WTC11 (cell line): ENCODE results near the gene FSTL4.

Experiments
- CREB1 ChIP-seq: sonication (generic); formaldehyde crosslinking; IDR thresholded peaks from 2 replicates; pipeline ENCODE4 v1.8.0; 2023; ENCODE audit warnings: mild to moderate bottlenecking, missing genetic modification reagents
- FOXK1 ChIP-seq: sonication (generic); formaldehyde crosslinking; IDR thresholded peaks from 2 replicates; pipeline ENCODE4 v1.8.0; 2022; ENCODE audit warnings: mild to moderate bottlenecking, moderate library complexity, missing genetic modification reagents
- JAZF1 ChIP-seq: fragments of 250-450 bp; sonication (Bioruptor Pico); IDR thresholded peaks from 2 replicates; pipeline ENCODE4 v1.9.0; 2021; ENCODE audit warnings: moderate library complexity, mild to moderate bottlenecking, inconsistent platforms
- SP1 ChIP-seq: sonication (generic); formaldehyde crosslinking; conservative IDR thresholded peaks from 2 replicates; pipeline ENCODE4 v1.8.1; 2022; ENCODE audit warnings: missing genetic modification reagents
- ZBTB21 ChIP-seq: sonication (generic); formaldehyde crosslinking; IDR thresholded peaks from 2 replicates; pipeline ENCODE4 v1.8.1; 2023; ENCODE audit warnings: mild to moderate bottlenecking, missing genetic modification reagents, borderline replicate concordance
- TF ChIP-seq, protein P1 (sequence below): fragments of 200-600 bp; IDR thresholded peaks from 2 replicates; pipeline ENCODE4 v1.8.0; 2022; ENCODE audit warnings: antibody characterized with exemption
- TF ChIP-seq, protein P2 (sequence below): sonication (generic); formaldehyde crosslinking; IDR thresholded peaks from 2 replicates; pipeline ENCODE4 v1.8.0; 2022; ENCODE audit warnings: mild to moderate bottlenecking, missing genetic modification reagents
- TF ChIP-seq, protein P3 (sequence below): sonication (generic); formaldehyde crosslinking; IDR thresholded peaks from 2 replicates; pipeline ENCODE4 v1.8.1; 2023; ENCODE audit warnings: mild to moderate bottlenecking, missing genetic modification reagents, moderate library complexity
- TF ChIP-seq, protein P4 (sequence below): sonication (generic); formaldehyde crosslinking; IDR thresholded peaks from 2 replicates; pipeline ENCODE4 v1.8.1; 2023; ENCODE audit warnings: mild to moderate bottlenecking, moderate library complexity, missing genetic modification reagents
- TF ChIP-seq, protein P5 (sequence below): sonication (generic); formaldehyde crosslinking; IDR thresholded peaks from 2 replicates; pipeline ENCODE4 v1.8.1; 2023; ENCODE audit warnings: mild to moderate bottlenecking, missing genetic modification reagents
- TF ChIP-seq, protein P6 (sequence below): sonication (generic); formaldehyde crosslinking; IDR thresholded peaks from 2 replicates; pipeline ENCODE4 v1.8.1; 2022; ENCODE audit warnings: mild to moderate bottlenecking, moderate library complexity, missing genetic modification reagents

DNA sequence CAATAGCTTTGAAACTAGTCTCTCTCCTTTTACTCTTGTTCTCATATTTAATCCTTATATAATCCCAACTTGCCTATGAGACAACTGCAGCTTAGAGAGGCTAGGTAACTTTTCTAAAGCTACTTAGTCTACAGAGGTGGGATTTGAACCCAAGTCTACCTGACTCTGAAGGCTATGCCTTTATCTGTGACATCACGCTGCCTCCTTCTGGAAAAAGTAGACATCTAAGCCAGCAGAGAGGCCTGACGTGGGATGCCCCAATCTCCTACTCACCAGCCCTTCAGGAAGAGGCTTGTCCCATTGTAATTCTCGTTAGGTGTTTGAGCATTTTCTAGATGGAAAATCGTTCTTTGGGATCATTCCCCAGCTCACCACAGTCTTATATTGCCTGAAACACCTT, 393.0 kb downstream of the FSTL4 start:
- TF ChIP-seq FOXK1 (CRISPR knock-in tag) (no peak), CREB1 (no peak), ZBTB21 (CRISPR knock-in tag) (no peak), JAZF1 (CRISPR knock-in tag) (no peak), SP1 (no peak)
- TF ChIP-seq, protein P1, sequence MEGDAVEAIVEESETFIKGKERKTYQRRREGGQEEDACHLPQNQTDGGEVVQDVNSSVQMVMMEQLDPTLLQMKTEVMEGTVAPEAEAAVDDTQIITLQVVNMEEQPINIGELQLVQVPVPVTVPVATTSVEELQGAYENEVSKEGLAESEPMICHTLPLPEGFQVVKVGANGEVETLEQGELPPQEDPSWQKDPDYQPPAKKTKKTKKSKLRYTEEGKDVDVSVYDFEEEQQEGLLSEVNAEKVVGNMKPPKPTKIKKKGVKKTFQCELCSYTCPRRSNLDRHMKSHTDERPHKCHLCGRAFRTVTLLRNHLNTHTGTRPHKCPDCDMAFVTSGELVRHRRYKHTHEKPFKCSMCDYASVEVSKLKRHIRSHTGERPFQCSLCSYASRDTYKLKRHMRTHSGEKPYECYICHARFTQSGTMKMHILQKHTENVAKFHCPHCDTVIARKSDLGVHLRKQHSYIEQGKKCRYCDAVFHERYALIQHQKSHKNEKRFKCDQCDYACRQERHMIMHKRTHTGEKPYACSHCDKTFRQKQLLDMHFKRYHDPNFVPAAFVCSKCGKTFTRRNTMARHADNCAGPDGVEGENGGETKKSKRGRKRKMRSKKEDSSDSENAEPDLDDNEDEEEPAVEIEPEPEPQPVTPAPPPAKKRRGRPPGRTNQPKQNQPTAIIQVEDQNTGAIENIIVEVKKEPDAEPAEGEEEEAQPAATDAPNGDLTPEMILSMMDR: no peak
- TF ChIP-seq, protein P2, sequence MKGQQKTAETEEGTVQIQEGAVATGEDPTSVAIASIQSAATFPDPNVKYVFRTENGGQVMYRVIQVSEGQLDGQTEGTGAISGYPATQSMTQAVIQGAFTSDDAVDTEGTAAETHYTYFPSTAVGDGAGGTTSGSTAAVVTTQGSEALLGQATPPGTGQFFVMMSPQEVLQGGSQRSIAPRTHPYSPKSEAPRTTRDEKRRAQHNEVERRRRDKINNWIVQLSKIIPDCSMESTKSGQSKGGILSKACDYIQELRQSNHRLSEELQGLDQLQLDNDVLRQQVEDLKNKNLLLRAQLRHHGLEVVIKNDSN (CRISPR knock-in tag): no peak
- TF ChIP-seq, protein P3, sequence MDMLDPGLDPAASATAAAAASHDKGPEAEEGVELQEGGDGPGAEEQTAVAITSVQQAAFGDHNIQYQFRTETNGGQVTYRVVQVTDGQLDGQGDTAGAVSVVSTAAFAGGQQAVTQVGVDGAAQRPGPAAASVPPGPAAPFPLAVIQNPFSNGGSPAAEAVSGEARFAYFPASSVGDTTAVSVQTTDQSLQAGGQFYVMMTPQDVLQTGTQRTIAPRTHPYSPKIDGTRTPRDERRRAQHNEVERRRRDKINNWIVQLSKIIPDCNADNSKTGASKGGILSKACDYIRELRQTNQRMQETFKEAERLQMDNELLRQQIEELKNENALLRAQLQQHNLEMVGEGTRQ: no peak
- TF ChIP-seq, protein P4, sequence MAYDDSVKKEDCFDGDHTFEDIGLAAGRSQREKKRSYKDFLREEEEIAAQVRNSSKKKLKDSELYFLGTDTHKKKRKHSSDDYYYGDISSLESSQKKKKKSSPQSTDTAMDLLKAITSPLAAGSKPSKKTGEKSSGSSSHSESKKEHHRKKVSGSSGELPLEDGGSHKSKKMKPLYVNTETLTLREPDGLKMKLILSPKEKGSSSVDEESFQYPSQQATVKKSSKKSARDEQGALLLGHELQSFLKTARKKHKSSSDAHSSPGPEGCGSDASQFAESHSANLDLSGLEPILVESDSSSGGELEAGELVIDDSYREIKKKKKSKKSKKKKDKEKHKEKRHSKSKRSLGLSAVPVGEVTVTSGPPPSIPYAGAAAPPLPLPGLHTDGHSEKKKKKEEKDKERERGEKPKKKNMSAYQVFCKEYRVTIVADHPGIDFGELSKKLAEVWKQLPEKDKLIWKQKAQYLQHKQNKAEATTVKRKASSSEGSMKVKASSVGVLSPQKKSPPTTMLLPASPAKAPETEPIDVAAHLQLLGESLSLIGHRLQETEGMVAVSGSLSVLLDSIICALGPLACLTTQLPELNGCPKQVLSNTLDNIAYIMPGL (CRISPR knock-in tag): no peak
- TF ChIP-seq, protein P5, sequence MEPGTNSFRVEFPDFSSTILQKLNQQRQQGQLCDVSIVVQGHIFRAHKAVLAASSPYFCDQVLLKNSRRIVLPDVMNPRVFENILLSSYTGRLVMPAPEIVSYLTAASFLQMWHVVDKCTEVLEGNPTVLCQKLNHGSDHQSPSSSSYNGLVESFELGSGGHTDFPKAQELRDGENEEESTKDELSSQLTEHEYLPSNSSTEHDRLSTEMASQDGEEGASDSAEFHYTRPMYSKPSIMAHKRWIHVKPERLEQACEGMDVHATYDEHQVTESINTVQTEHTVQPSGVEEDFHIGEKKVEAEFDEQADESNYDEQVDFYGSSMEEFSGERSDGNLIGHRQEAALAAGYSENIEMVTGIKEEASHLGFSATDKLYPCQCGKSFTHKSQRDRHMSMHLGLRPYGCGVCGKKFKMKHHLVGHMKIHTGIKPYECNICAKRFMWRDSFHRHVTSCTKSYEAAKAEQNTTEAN (CRISPR knock-in tag): no peak
- TF ChIP-seq, protein P6, sequence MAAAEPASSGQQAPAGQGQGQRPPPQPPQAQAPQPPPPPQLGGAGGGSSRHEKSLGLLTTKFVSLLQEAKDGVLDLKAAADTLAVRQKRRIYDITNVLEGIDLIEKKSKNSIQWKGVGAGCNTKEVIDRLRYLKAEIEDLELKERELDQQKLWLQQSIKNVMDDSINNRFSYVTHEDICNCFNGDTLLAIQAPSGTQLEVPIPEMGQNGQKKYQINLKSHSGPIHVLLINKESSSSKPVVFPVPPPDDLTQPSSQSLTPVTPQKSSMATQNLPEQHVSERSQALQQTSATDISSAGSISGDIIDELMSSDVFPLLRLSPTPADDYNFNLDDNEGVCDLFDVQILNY: no peak
